Activated naive CD4-positive, alpha-beta T cell treated with anti-CD3 and anti-CD28 coated beads, Interleukin-2, amount 50 U/mL, for 72 hours (primary cell): Measurements from ENCODE around the gene MYO18A. TPM values are rescaled to one million over a fixed set of nuclear protein-coding genes. Genes with fewer than 3 reads are reported as not detected.

Experiments
- ATAC-seq, 2 donors: fragments of 150-1000 bp; cut with Tn5 transposase; 2 replicates each; pipeline ENCODE4 v1.10.0; 2021; ENCODE audit warnings: mild to moderate bottlenecking in 2 of 2, moderate library complexity in 2 of 2
- DNase-seq, 2 donors: peaks; one replicate each; pipeline ENCODE4 v3.0.0; 2021 to 2022; ENCODE audit warnings: low spot score in 2 of 2
- H3K27ac Mint-ChIP-seq, 2 donors: one replicate each; pipeline ENCODE4 v1.8.0; 2022; ENCODE audit warnings: mild to moderate bottlenecking in 2 of 2, mixed read lengths in 2 of 2
- H3K36me3 Mint-ChIP-seq, 2 donors: one replicate each; pipeline ENCODE4 v1.8.0; 2022; ENCODE audit warnings: mixed read lengths in 2 of 2
- H3K9me3 Mint-ChIP-seq, 2 donors: one replicate each; pipeline ENCODE4 v1.8.0; 2022; ENCODE audit warnings: mixed read lengths in 2 of 2
- total RNA-seq, 2 donors: library from RNA; stranded (reverse); gene quantifications; one replicate each; pipeline ENCODE4 v1.2.3, GENCODE V29; 2022

Gene MYO18A
- total RNA-seq, 2 donors from 2014 or later: 38.8 to 62.8 TPM

- no peak for ATAC-seq
- no peak for DNase-seq
- Mint-ChIP-seq H3K36me3 (no peaks in the 10 kb centered on the region), H3K9me3 (no peaks in the 10 kb centered on the region), H3K27ac (peak overlapping the region; percentile 44 to 72)
Measured at GRCh38 chr17:29126268-29126930, 53.8 kb downstream of the MYO18A start.

- H3K9me3 Mint-ChIP-seq: no peaks in the 10 kb centered on the region
- ATAC-seq (no peak), DNase-seq (no peak)
- peak overlapping the region; percentile 22 to 75 for H3K27ac Mint-ChIP-seq
- H3K36me3 Mint-ChIP-seq: no peaks in the 10 kb centered on the region
Measured at GRCh38 chr17:29125651-29126050, 54.5 kb downstream of the MYO18A start.

GRCh38 chr17:29124925-29125273, 55.3 kb downstream of the MYO18A start:
- H3K27ac Mint-ChIP-seq: peak overlapping the region; percentile 75 to 82
- DNase-seq (no peak), ATAC-seq (no peak)
- H3K36me3 Mint-ChIP-seq: no peaks in the 10 kb centered on the region
- no peaks in the 10 kb centered on the region for H3K9me3 Mint-ChIP-seq

- Mint-ChIP-seq H3K27ac (peak overlapping the region in 1 of 2 donors; percentile 75), H3K9me3 (no peaks in the 10 kb centered on the region), H3K36me3 (peaks cover 0 to under 1% of the 10 kb centered on the region in 2 donors)
- ATAC-seq (peak; percentile 81 to 90), DNase-seq (peak in 1 of 2 donors; percentile 32)
Measured at GRCh38 chr17:29124135-29124924, 55.9 kb downstream of the MYO18A start.

- ATAC-seq: no peak
- peaks cover 0 to 4% of the 10 kb centered on the region in 2 donors for H3K36me3 Mint-ChIP-seq
- DNase-seq: no peak
- H3K9me3 Mint-ChIP-seq: no peaks in the 10 kb centered on the region
- no peak overlapping the region for H3K27ac Mint-ChIP-seq
Measured at GRCh38 chr17:29123111-29123510, 57.1 kb downstream of the MYO18A start.

- DNase-seq (no peak), ATAC-seq (no peak)
- Mint-ChIP-seq H3K36me3 (peaks cover 0 to 4% of the 10 kb centered on the region in 2 donors), H3K27ac (no peak overlapping the region), H3K9me3 (no peaks in the 10 kb centered on the region)
Measured at GRCh38 chr17:29121442-29121841, 58.8 kb downstream of the MYO18A start.

GRCh38 chr17:29120433-29120832, 59.8 kb downstream of the MYO18A start:
- DNase-seq (no peak), ATAC-seq (no peak)
- Mint-ChIP-seq H3K9me3 (no peaks in the 10 kb centered on the region), H3K27ac (no peak overlapping the region), H3K36me3 (peaks cover 0 to 4% of the 10 kb centered on the region in 2 donors)

GRCh38 chr17:29119265-29119664, 60.9 kb downstream of the MYO18A start:
- H3K36me3 Mint-ChIP-seq: peaks cover 0 to 4% of the 10 kb centered on the region in 2 donors
- no peak overlapping the region for H3K27ac Mint-ChIP-seq
- ATAC-seq (no peak), DNase-seq (no peak)
- H3K9me3 Mint-ChIP-seq: no peaks in the 10 kb centered on the region

- peak; percentile 75 to 86 for DNase-seq
Measured at GRCh38 chr17:29116804-29117753, 63.1 kb downstream of the MYO18A start.

GRCh38 chr17:29115961-29116803, 64.0 kb downstream of the MYO18A start:
- H3K27ac Mint-ChIP-seq: no peak overlapping the region
- ATAC-seq: peak; percentile 55 to 61
- H3K36me3 Mint-ChIP-seq: peaks cover 0 to 4% of the 10 kb centered on the region in 2 donors

More at GRCh38 chr17:29116804-29117753, 63.1 kb downstream of the MYO18A start:
- Mint-ChIP-seq H3K36me3 (peaks cover 0 to 4% of the 10 kb centered on the region in 2 donors), H3K9me3 (no peaks in the 10 kb centered on the region), H3K27ac (no peak overlapping the region)
- ATAC-seq: peak; percentile 74 to 76

GRCh38 chr17:29115435-29115834, 64.8 kb downstream of the MYO18A start:
- Mint-ChIP-seq H3K9me3 (no peaks in the 10 kb centered on the region), H3K27ac (peak overlapping the region in 1 of 2 donors; percentile 40), H3K36me3 (peaks cover 0 to 4% of the 10 kb centered on the region in 2 donors)
- ATAC-seq: no peak
- DNase-seq: no peak

More at GRCh38 chr17:29115961-29116803, 64.0 kb downstream of the MYO18A start:
- no peaks in the 10 kb centered on the region for H3K9me3 Mint-ChIP-seq
- DNase-seq: peak in 1 of 2 donors; percentile 42

GRCh38 chr17:29114141-29114540, 66.1 kb downstream of the MYO18A start:
- Mint-ChIP-seq H3K36me3 (peaks cover 0 to 2% of the 10 kb centered on the region in 2 donors), H3K27ac (peak overlapping the region; percentile 9 to 58), H3K9me3 (no peaks in the 10 kb centered on the region)
- no peak for DNase-seq
- ATAC-seq: no peak

- H3K36me3 Mint-ChIP-seq: no peaks in the 10 kb centered on the region
- no peak overlapping the region for H3K27ac Mint-ChIP-seq
- DNase-seq (no peak), ATAC-seq (no peak)
- no peaks in the 10 kb centered on the region for H3K9me3 Mint-ChIP-seq
Measured at GRCh38 chr17:29113334-29113733, 66.9 kb downstream of the MYO18A start.

GRCh38 chr17:29112771-29113295, 67.4 kb downstream of the MYO18A start:
- Mint-ChIP-seq H3K27ac (peak overlapping the region in 1 of 2 donors; percentile 18), H3K9me3 (no peaks in the 10 kb centered on the region), H3K36me3 (no peaks in the 10 kb centered on the region)
- DNase-seq (no peak), ATAC-seq (no peak)

- DNase-seq: peak in 1 of 2 donors; percentile 86
- no peaks in the 10 kb centered on the region for H3K9me3 Mint-ChIP-seq
Measured at GRCh38 chr17:29111816-29112499, 68.2 kb downstream of the MYO18A start.

More at GRCh38 chr17:29111816-29112499, 68.2 kb downstream of the MYO18A start:
- Mint-ChIP-seq H3K36me3 (no peaks in the 10 kb centered on the region), H3K27ac (peak overlapping the region in 1 of 2 donors; percentile 70)
- ATAC-seq: peak; percentile 65 to 77
